MM.1S (cell line): ENCODE measurements around the gene NTSR1.

Source experiments
- DNase-seq: peaks from one replicate; pipeline ENCODE4 v3.0.0-alpha.2; 2015
- H2AFZ ChIP-seq: fragments of 300-600 bp; sonication (generic); 2 replicates; pipeline ENCODE4 v1.6.0; 2016; ENCODE audit warnings: antibody characterized with exemption, low read length
- H3F3A ChIP-seq: fragments of 300-600 bp; sonication (generic); 2 replicates; pipeline ENCODE4 v1.6.1; 2016; ENCODE audit warnings: mild to moderate bottlenecking, antibody characterized with exemption, low read length, moderate library complexity, mixed read lengths; ENCODE audit not compliant: insufficient read depth
- H3K27ac ChIP-seq: fragments of 300-600 bp; sonication (generic); 2 replicates; pipeline ENCODE4 v1.5.1; 2016; ENCODE audit warnings: mild to moderate bottlenecking, low read length
- H3K27me3 ChIP-seq: fragments of 300-600 bp; sonication (generic); replicated peaks from 2 replicates; pipeline ENCODE4 v1.6.0; 2016; ENCODE audit warnings: low read length; ENCODE audit not compliant: insufficient read depth
- H3K36me3 ChIP-seq: fragments of 300-600 bp; sonication (generic); replicated peaks from 2 replicates; pipeline ENCODE4 v1.6.1; 2016; ENCODE audit warnings: mild to moderate bottlenecking, low read length, mixed read lengths; ENCODE audit not compliant: insufficient read depth
- H3K4me1 ChIP-seq: fragments of 300-600 bp; sonication (generic); 2 replicates; pipeline ENCODE4 v1.6.1; 2016; ENCODE audit warnings: low read length, mixed read lengths
- H3K4me2 ChIP-seq: fragments of 300-600 bp; sonication (generic); 2 replicates; pipeline ENCODE4 v1.6.0; 2016; ENCODE audit warnings: low read depth, low read length
- H3K4me3 ChIP-seq: fragments of 300-600 bp; sonication (generic); 2 replicates; pipeline ENCODE4 v1.5.1; 2016; ENCODE audit warnings: low read length, mixed read lengths
- H3K79me2 ChIP-seq: fragments of 300-600 bp; sonication (generic); 2 replicates; pipeline ENCODE4 v1.6.1; 2016; ENCODE audit warnings: mixed run types, low read length, mixed read lengths
- H3K9ac ChIP-seq: fragments of 300-600 bp; sonication (generic); 2 replicates; pipeline ENCODE4 v1.6.1; 2016; ENCODE audit warnings: low read length, mixed read lengths
- H3K9me2 ChIP-seq: fragments of 300-600 bp; sonication (generic); replicated peaks from 2 replicates; pipeline ENCODE4 v1.6.1; 2016; ENCODE audit warnings: mild to moderate bottlenecking, low read length, mixed read lengths; ENCODE audit not compliant: insufficient read depth
- H3K9me3 ChIP-seq: fragments of 300-600 bp; sonication (generic); replicated peaks from 2 replicates; pipeline ENCODE4 v1.6.1; 2016; ENCODE audit warnings: mild to moderate bottlenecking, low read length, mixed read lengths; ENCODE audit not compliant: insufficient read depth
- H4K20me1 ChIP-seq: fragments of 300-600 bp; sonication (generic); 2 replicates; pipeline ENCODE4 v1.6.1; 2016; ENCODE audit warnings: mild to moderate bottlenecking, low read length, moderate library complexity, mixed read lengths; ENCODE audit not compliant: insufficient read depth
- EZH2 ChIP-seq: fragments of 300-600 bp; sonication (generic); optimal IDR thresholded peaks from 2 replicates; pipeline ENCODE3; 2017; ENCODE audit warnings: low read depth, mild to moderate bottlenecking, antibody characterized with exemption, low read length, mixed read lengths
- EZH2phosphoT487 ChIP-seq: fragments of 300-600 bp; sonication (generic); IDR thresholded peaks from 2 replicates; pipeline ENCODE4 v1.6.1; 2018; ENCODE audit warnings: antibody characterized with exemption, low read length
- TF ChIP-seq, protein P1 (sequence below): fragments of 300-600 bp; sonication (generic); IDR thresholded peaks from 2 replicates; pipeline ENCODE4 v1.5.1; 2016; ENCODE audit warnings: antibody characterized with exemption, low read length, mixed read lengths

Gene NTSR1

DNA sequence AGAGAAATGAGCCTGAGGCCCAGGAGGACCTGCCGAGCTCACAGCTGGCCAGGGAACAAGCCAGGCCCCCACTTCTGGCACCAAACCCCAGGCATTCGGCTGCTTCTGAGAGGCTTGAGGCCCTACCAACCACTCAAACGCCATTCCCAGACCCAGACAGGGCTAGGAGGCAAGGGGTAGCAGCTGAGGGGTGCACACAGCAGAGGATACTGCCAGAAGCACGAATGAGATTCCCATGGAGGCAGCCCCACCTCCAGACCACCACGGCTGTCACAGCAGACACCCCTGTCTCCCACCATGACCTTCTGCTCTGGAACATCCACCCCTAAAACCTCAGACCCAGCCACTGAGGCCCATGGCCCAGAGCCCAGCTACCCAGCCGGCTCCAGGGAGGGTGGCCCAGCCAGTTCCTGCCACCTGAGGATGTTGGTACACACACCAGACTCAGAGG is 36.1 kb downstream of the NTSR1 start:
- H3K36me3 ChIP-seq, result no peaks in the 10 kb centered on the region
- peaks cover 12% of the 10 kb centered on the region for H3K4me1 ChIP-seq
- no peaks in the 10 kb centered on the region for H3K9me2 ChIP-seq
- no peaks in the 10 kb centered on the region for H3K79me2 ChIP-seq
- no peak overlapping the region for H3K4me3 ChIP-seq
- no peak overlapping the region for H3K27ac ChIP-seq
- H3K27me3 ChIP-seq, result peaks cover 60% of the 10 kb centered on the region
- H3K4me2 ChIP-seq, result no peak overlapping the region
- no peaks in the 10 kb centered on the region for H3K9me3 ChIP-seq
- no peak overlapping the region for H3K9ac ChIP-seq
- H4K20me1 ChIP-seq, result no peaks in the 10 kb centered on the region
- H3F3A ChIP-seq, result peaks cover 11% of the 10 kb centered on the region
- DNase-seq, result no peak
- TF ChIP-seq EZH2phosphoT487, result no peak
- H2AFZ ChIP-seq, result no peak overlapping the region

- no peaks in the 10 kb centered on the region for H3K79me2 ChIP-seq
- peaks cover 62% of the 10 kb centered on the region for H3K27me3 ChIP-seq
- H3K4me3 ChIP-seq, result no peak overlapping the region
- H3K4me2 ChIP-seq, result no peak overlapping the region
- no peaks in the 10 kb centered on the region for H3K36me3 ChIP-seq
- no peaks in the 10 kb centered on the region for H3K9me2 ChIP-seq
- no peak overlapping the region for H3K27ac ChIP-seq
- H4K20me1 ChIP-seq, result no peaks in the 10 kb centered on the region
- peaks cover 7% of the 10 kb centered on the region for H3K4me1 ChIP-seq
- DNase-seq, result no peak
- TF ChIP-seq EZH2, result no peak
- TF ChIP-seq, protein P1, sequence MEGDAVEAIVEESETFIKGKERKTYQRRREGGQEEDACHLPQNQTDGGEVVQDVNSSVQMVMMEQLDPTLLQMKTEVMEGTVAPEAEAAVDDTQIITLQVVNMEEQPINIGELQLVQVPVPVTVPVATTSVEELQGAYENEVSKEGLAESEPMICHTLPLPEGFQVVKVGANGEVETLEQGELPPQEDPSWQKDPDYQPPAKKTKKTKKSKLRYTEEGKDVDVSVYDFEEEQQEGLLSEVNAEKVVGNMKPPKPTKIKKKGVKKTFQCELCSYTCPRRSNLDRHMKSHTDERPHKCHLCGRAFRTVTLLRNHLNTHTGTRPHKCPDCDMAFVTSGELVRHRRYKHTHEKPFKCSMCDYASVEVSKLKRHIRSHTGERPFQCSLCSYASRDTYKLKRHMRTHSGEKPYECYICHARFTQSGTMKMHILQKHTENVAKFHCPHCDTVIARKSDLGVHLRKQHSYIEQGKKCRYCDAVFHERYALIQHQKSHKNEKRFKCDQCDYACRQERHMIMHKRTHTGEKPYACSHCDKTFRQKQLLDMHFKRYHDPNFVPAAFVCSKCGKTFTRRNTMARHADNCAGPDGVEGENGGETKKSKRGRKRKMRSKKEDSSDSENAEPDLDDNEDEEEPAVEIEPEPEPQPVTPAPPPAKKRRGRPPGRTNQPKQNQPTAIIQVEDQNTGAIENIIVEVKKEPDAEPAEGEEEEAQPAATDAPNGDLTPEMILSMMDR, result no peak
- TF ChIP-seq EZH2phosphoT487, result no peak
- H3K9me3 ChIP-seq, result no peaks in the 10 kb centered on the region
- no peak overlapping the region for H2AFZ ChIP-seq
- peaks cover 5% of the 10 kb centered on the region for H3F3A ChIP-seq
- H3K9ac ChIP-seq, result no peak overlapping the region
Measured at GRCh38 chr20:62745279-62745951, 36.8 kb downstream of the NTSR1 start.

DNA sequence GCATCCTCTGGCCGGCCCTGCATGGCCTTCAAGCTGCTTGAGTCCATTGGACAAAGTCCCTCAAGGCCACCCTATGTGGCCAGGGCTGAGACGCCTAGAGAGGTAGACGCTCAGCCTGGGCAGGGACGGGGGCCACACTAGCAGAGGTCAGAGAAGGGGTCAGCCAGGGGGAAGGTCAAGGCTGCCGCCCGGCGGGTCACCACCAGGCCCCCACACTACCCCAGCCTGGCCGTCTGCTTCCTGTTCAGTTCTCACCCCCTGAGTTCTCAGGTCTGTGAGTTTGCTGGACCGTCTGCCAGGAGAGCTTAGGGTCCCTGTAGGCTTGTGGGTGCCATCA is 37.3 kb downstream of the NTSR1 start:
- H3K27me3 ChIP-seq, result peaks cover 67% of the 10 kb centered on the region
- no peak overlapping the region for H2AFZ ChIP-seq
- DNase-seq, result no peak
- no peaks in the 10 kb centered on the region for H3K9me2 ChIP-seq
- no peaks in the 10 kb centered on the region for H3F3A ChIP-seq
- no peaks in the 10 kb centered on the region for H4K20me1 ChIP-seq
- H3K4me1 ChIP-seq, result peaks cover 2% of the 10 kb centered on the region
- no peak overlapping the region for H3K4me2 ChIP-seq
- TF ChIP-seq, protein P1, result no peak
- TF ChIP-seq EZH2phosphoT487, result no peak
- TF ChIP-seq EZH2, result no peak
- H3K79me2 ChIP-seq, result no peaks in the 10 kb centered on the region
- H3K27ac ChIP-seq, result no peak overlapping the region
- no peak overlapping the region for H3K4me3 ChIP-seq
- no peaks in the 10 kb centered on the region for H3K36me3 ChIP-seq
- no peaks in the 10 kb centered on the region for H3K9me3 ChIP-seq
- H3K9ac ChIP-seq, result no peak overlapping the region

DNA sequence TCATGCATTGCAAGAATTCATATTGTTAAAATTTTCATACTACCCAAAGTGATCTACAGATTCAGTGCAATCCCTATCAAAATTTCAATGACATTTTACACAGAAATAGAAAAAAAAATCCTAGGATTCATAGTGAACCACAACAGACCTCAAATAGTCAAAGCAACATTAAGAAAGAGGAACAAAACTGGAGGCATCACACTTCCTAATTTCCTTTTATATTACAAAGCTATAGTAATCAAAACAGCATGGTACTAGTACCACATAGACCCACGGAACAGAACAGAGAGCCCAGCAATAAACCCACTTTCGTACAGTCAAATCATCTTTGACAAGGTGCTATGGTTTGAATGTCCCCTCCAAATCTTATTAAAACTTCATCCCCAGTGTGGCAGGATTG is 39.7 kb downstream of the NTSR1 start:
- Histone ChIP-seq H3K9me2 (no peaks in the 10 kb centered on the region), H3K36me3 (no peaks in the 10 kb centered on the region), H3K4me2 (no peak overlapping the region), H4K20me1 (no peaks in the 10 kb centered on the region), H3K27me3 (peaks cover 91% of the 10 kb centered on the region), H3K4me1 (no peaks in the 10 kb centered on the region), H3F3A (no peaks in the 10 kb centered on the region), H2AFZ (no peak overlapping the region), H3K4me3 (no peak overlapping the region), H3K9me3 (no peaks in the 10 kb centered on the region), H3K27ac (no peak overlapping the region), H3K9ac (no peak overlapping the region), H3K79me2 (no peaks in the 10 kb centered on the region)
- no peak for DNase-seq
- TF ChIP-seq, protein P1, result no peak
- no peak for TF ChIP-seq EZH2
- TF ChIP-seq EZH2phosphoT487, result no peak
